ENCODE measurements around the gene LKAAEAR1.
"Not testable (repeated sequence)": the region's sequence is repeated elsewhere in the genome, so short reads cannot be mapped to it uniquely, and the experiment has no call there.

The LKAAEAR1 gene

GRCh38 chr20:64099880-64100565 is 15.8 kb upstream of the LKAAEAR1 start:
- DNase-seq = no peak

- peak in 14 of 56 donors; percentile 23 to 56 (median 34) for DNase-seq
These were observed 15.0 kb upstream of the LKAAEAR1 start for GRCh38 chr20:64099086-64099786.

GRCh38 chr20:64098471-64099013 is 14.3 kb upstream of the LKAAEAR1 start:
- DNase-seq = no peak

- no peak for DNase-seq
These were observed 12.3 kb upstream of the LKAAEAR1 start for GRCh38 chr20:64096535-64096934.

GRCh38 chr20:64095927-64096326 is 11.7 kb upstream of the LKAAEAR1 start:
- no peak for DNase-seq

- DNase-seq = no peak
These were observed 11.3 kb upstream of the LKAAEAR1 start for GRCh38 chr20:64095455-64095854.

GRCh38 chr20:64093013-64093503 is 8.9 kb upstream of the LKAAEAR1 start:
- no peak for DNase-seq

- peak in 2 of 56 donors; percentile 17 to 30 for DNase-seq
These were observed 8.2 kb upstream of the LKAAEAR1 start for GRCh38 chr20:64092258-64093012.

- DNase-seq = peak in 16 of 56 donors; percentile 7 to 58 (median 32)
These were observed 7.6 kb upstream of the LKAAEAR1 start for GRCh38 chr20:64091770-64092169.

GRCh38 chr20:64091340-64091739 is 7.1 kb upstream of the LKAAEAR1 start:
- DNase-seq = no peak

GRCh38 chr20:64090165-64090564 is 6.0 kb upstream of the LKAAEAR1 start:
- peak in 32 of 56 donors; percentile 16 to 74 (median 35) for DNase-seq

- not testable (repeated sequence) for DNase-seq
These were observed 4.4 kb upstream of the LKAAEAR1 start for GRCh38 chr20:64088586-64088985.

- not testable (repeated sequence) for DNase-seq
These were observed 3.1 kb upstream of the LKAAEAR1 start for GRCh38 chr20:64087226-64087825.

GRCh38 chr20:64086801-64087200 is 2.6 kb upstream of the LKAAEAR1 start:
- DNase-seq = no peak

- DNase-seq = no peak
These were observed 521 bp upstream of the LKAAEAR1 start for GRCh38 chr20:64084685-64085152.

- peak in 43 of 56 donors; percentile 15 to 82 (median 54) for DNase-seq
These were observed 807 bp downstream of the LKAAEAR1 start for GRCh38 chr20:64083378-64083803.

- DNase-seq = peak in 1 of 56 donors; percentile 16
These were observed 1.3 kb downstream of the LKAAEAR1 start for GRCh38 chr20:64082820-64083377.

- no peak for DNase-seq
These were observed 2.0 kb downstream of the LKAAEAR1 start for GRCh38 chr20:64082126-64082731.

- no peak for DNase-seq
These were observed 2.6 kb downstream of the LKAAEAR1 start for GRCh38 chr20:64081624-64081964.
